Erythroblast (primary cell): ENCODE results near the gene ACER1.

ENCODE experiments used
- GATA1 ChIP-seq: IDR thresholded peaks from 2 replicates; pipeline ENCODE4 v1.6.1; 2011; ENCODE audit warnings: low read depth, mild to moderate bottlenecking, control low read depth, low read length, moderate library complexity
- POLR2A ChIP-seq: IDR thresholded peaks from 2 replicates; pipeline ENCODE4 v1.6.1; 2011; ENCODE audit warnings: mild to moderate bottlenecking, low read length

- no peak for TF ChIP-seq POLR2A
- no peak for TF ChIP-seq GATA1
Observed at GRCh38 chr19:6381030-6381750, 47.8 kb upstream of the ACER1 start.
